SHP77 treated with DMSO at 0.1 percent for 48 hours (cell line): ENCODE results near the gene TWSG1.
A peak's percentile ranks its signal among the peaks of the same experiment; 100 is the strongest.
"Not testable (repeated sequence)": the region's sequence is repeated elsewhere in the genome, so short reads cannot be mapped to it uniquely, and the experiment has no call there.

ENCODE experiments used
- DNase-seq: peaks from one replicate; lab custom pipeline; 2025; lab: John Stamatoyannopoulos, UW

The TWSG1 gene

DNA sequence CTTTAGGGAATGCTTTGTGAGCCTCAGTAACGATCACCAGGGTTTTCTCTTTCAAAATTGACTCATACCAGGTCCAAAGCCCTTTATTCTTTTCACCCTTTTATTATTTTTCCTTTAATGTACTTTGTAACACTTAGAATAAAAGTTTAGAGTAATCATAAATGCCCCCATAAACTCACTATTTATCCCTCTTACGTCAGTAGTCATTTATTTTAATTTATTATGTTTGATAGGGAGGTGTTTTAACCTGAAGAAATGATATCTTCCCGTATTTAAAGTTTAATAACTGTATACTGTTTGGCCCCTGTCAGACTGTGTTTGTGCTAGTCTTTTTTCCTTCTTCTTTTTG is 1.1 kb downstream of the TWSG1 start:
- no peak for DNase-seq

DNA sequence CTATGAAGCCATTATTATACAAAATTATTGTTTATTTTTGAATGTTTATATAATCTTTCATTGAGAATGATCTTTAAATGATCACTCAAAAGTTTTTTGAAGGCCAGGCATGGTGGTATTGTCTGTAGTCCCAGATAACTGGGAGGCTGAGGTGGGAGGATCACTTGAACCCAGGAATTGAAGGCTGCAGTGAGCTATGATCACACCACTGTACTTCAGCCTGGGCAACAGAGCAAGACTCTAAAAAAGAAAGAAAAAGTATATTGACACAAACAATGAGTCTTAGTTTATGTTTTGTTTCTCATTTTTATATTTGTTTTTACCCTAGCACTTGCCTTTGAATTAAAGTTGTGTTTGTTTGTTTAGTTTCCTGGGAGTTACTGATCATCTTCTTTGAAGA is 2.3 kb downstream of the TWSG1 start:
- no peak for DNase-seq

DNA sequence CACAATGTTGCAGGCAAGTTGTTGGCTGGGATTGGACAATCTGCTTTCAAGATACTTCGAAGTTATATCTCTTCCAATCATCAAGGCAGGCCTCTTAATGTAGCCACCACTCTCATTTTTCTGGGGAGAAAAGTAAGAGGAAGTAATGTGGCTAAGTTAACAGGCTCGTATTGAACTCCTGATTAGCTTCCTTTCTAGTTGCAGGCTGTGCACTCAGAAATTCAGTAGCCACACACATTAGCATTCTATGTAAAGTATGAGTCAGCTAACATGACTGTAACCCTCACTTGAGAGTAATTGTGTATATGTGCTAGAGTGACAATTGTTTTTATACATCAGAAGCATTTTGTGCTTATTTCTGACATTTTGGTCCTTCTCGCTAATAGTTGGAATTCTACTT is 3.3 kb downstream of the TWSG1 start:
- no peak for DNase-seq

DNA sequence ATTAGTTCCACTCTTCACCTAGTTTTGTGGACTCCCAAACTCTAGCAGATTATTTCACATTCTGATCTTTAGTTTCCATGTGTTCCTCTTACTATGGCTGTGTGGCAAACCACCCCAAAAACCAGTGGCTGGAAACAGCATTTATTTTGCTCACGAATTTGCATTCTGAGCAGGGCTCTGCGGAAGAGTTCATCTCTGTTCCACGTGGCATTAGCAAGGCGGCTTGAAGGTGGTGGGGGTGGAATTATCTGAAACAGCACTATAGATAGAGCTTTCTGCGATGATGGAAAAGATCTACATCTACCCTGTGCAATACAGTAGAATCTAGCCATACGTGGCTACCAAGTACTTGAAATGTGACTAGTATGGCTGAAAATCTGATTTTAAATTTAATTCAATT is 5.9 kb downstream of the TWSG1 start:
- DNase-seq, result no peak

DNA sequence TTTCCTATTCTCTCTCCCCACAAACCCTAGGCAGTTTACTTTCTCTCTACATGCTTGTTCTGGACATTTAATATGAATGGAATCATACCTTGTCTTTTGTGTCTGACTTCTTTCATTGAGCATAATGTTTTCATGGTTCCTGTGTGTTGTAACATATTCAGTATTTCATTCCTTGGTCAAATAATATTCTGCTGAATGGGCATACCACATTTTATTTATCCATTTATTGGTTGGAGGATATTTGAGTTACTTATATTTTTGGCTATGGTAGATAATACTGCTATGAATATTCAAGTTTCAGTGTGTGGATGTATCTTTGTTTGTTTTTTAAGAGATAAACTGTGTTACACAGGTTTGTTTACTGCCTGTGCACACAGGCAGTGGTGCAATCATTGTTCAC is 9.0 kb downstream of the TWSG1 start:
- DNase-seq, result no peak

DNA sequence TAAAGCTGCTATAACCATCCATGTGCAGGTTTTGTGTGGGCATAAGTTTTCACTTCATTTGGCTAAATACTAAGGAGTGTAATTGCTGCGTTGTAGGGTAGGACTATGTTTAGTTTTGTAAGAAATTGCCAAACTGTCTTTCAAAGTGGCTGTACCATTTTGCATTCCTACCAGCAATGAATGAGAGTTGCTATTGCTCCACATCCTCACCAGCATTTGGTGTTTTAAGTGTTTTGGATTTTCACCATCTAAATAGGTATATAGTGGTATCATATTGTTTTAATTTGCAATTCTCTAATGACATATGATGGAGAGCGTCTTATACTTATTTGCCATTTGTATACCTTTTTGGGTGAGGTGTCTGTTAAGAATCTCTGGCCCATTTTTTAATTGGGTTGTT is 12.2 kb downstream of the TWSG1 start:
- no peak for DNase-seq

DNA sequence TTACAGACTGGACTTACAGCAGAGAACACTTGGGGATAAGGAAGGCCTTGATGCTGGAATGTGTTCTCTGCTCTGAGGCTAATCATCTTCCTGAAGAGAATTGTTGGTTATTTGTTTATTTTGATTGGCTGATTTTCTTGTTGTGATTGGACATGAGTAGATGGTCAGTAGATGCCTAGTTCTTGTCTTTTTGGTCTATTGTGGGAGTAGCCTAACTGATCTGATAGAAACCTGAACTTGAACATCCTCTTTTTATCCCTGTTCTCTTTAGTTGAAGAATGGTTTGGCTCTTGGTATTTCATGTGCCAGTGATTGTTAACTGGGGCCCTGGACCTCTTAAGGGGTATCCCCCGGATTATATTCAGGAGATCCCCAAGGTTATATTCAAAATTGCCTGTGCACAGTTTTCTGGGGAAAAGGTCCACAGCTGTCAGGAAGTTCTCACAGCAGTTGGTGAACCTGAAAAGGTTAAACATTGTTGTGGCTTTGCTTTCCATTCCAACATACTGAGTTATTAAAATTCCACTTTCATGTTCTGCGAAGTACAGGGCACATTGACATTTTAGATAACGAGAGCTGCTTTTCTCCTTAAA is 13.6 kb downstream of the TWSG1 start:
- DNase-seq, result no peak

DNA sequence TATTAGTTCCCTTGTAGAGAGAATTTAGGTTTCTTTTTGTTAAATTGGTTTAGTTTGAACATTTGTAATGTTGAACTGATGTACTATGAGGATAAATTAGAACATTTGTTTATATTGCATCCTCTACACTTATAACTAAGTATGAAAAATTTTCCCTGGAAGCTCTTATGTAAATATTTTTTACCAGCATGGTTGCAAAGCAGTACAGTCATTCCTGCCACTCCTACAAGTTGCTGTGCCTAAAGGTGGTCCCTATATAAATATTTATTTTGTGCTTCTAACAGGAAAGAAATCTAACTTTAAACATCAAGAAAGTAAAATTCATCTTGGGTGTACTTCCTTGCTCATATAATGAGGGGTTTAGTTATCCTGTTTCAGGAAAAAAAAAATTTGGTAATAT is 14.2 kb downstream of the TWSG1 start:
- no peak for DNase-seq

DNA sequence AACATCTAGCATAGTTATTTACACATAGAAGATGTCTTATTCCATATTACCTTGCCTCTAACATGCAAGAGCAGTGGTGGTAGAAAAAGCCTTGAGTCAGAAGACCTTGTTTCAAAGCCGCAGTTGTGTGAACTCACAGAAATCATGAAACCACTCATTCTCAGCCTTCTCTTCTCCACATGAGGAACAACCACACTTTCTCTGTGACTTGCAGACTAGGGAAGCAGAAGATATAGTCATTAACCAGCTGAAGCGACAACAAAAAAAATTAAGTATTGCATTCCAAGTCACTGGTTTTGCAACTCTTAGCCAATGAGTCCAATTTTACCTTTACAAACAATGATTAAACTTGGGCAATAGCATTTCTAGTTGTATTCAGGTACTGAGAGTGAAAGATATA is 19.0 kb downstream of the TWSG1 start:
- no peak for DNase-seq

DNA sequence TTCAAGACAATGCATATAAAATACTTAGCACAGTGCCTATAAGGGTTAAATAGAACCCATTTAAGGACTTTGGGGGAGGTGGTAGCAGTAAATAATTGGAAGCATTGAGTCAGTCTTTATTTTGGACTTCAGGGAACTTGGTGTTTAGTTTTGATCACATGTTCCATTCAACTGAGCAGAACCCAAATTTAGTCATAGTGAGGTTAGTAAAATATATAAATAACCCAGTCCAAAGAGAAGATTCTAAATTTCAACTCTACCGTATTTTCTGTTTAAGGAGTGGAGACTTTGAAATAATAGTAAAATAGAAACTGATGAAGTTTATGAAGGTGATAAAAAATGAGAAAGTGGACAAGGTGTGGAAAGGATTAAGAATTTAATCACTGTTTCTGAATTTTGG is 19.7 kb downstream of the TWSG1 start:
- DNase-seq, result no peak

DNA sequence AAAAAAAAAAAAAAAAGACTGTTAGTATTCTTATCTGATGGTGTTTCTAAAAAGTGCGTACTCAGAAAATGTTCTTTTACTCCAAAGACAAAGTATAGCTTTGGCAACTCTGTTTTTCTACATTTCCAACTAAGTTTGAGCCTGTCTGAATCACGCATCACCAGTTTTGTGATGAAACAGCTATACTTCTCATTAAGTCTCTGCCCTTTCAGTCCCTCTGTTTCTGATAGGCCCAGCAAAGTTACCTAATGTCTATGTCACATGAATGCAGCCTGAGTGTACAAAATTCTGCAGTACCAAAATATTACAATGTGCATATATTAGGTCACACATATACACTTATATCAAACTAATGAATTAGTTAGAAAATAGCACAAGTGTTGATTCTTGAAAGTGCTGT is 22.4 kb downstream of the TWSG1 start:
- no peak for DNase-seq

DNA sequence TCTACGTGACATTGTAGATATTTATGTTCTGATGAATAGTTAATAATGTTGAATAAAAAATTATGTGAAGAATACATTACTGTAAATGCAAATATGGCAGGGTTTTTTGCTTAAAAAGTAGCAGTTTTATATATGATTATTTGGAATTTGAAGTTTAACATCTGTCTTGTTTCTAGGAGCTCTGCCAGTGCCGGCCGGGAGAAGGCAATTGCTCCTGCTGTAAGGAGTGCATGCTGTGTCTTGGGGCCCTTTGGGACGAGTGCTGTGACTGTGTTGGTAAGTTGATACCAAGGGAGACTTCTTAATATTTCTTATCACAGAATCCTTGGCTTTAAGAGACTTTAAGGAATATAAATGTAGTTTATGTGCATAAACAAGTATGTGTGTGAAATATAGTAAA is 25.2 kb downstream of the TWSG1 start:
- DNase-seq, result no peak

DNA sequence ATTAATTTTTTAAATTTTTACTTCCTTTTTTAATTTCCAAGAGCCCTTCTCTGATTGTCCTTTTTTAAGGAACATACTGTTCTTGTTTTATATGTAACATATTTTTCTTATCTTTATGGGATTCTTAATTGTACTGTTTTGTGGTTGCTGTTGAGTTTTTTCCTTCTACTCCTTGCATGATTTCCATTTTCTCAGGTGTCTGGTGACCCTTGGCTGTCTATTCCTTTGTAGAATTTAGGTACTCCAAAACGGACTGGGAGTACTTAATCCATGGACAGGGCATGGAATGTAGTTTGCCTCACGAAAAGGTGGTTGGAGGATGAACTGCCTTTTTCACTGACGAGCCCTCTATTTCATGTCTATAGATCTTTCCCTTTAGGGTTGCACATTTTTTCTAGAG is 26.6 kb downstream of the TWSG1 start:
- no peak for DNase-seq

DNA sequence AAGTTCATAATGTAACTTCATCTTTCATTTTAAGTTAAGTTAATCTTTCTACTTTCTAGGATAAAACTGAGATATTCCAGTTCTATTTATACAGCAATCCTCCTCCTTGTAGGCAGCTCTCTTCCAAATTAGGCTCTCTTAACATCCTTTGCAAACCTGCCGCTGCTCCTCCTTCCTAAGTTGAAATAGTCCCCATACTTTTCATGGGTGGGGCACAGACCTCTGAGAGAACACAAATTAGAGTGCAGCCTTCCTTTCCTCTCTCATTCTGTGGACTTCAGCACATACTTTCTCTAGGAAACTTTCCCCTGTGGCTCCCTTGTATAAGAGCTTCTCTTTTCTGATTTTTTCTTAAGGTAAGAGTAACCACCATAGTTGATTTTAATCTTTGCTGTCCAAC is 28.3 kb downstream of the TWSG1 start:
- DNase-seq, result no peak

DNA sequence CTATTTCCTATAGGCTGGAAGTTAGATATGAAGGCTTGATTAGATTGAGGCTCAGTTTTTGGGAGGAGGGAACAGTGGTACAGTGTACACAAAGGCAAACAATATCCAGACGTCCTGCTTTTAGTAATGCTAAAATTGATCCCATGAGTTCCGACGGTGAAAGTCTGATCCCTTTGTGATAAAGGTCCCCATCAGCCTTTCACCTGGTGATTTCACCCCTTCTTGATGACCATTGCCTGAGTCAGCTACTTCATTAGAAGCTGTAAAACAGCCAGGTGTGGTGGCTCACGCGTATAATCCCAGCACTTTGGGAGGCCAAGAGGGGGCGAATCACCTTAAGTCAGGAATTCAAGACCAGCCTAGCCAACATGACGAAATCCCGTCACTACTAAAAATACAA is 29.7 kb downstream of the TWSG1 start:
- DNase-seq, result no peak

DNA sequence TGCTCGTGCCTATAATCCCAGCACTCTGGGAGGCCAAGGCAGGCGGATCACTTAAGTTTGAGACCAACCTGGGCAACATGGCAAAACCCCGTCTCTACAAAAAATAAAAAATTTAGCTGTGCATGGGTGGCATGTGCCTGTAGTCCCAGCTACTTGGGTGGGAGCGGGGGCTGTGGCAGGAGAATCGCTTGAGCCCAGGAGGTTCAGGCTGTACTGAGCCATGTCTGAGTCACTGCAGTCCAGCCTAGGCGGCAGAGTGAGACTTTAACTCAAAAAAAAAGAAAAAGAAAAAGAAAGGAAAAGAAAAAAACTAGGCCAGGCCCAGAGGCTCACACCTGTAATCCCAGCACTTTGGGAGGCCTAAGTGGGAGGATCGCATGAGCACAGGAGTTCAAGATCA is 30.8 kb downstream of the TWSG1 start:
- no peak for DNase-seq

DNA sequence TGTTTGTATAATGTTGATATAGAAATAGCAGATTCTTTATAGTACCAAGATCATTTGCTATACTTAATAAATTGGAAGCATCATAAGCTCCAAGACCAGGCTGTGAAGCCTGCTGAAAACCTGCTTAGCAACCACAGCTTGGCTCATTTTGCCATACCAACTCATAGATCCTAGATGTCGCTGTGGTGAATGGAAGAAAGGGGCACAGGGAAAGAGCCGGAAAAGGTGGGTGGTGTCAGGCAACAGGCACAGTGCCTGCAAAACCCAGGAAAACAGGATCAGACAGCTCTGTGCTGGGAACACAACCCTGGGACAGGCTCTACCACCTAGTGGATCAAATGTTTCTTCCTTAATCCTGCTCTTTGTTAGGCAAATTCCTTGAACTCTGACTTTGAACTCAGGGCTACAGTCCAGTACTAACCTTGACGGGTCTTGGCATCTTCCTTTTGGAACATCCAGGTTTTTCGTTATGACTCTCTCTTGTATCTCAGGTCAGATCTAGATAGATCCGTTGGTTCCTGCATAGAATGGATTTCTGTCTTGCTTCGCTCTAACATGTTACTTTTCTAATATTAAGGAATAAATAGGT is 31.6 kb downstream of the TWSG1 start:
- no peak for DNase-seq

DNA sequence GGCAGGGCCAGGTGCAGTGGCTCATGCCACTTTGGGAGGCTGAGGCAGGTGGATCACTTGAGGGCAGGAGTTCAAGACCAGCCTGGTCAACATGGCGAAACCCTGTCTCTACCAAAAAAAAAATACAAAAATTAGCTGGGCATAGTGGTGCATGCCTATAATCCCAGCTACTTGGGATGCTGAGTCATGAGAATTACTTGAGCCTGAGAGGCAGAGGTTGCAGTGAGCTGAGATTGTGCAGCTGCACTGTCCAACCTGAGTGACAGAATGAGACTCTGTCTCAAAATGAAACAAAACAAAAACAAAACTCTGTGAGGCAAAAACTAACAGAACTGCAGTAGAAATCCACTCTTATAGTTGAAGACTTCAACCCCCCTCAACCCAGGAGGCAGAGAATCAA is 38.7 kb downstream of the TWSG1 start:
- not testable (repeated sequence) for DNase-seq

DNA sequence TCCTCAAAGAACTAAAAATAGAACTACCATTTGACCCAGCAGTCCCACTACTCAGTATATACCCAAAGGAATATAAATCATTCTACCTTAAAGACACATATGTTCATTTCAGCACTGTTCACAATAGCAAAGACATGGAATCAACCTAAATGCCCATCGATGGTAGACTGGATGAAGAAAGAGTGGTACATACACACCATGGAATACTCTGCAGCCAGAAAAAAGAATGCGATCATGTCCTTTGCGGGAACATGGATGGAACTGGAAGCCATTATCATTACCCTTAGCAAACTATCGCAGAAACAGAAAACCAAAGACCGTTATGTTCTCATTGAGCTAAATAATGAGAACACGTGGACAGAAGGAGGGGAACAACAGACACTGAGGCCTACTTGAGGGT is 44.5 kb downstream of the TWSG1 start:
- no peak for DNase-seq

DNA sequence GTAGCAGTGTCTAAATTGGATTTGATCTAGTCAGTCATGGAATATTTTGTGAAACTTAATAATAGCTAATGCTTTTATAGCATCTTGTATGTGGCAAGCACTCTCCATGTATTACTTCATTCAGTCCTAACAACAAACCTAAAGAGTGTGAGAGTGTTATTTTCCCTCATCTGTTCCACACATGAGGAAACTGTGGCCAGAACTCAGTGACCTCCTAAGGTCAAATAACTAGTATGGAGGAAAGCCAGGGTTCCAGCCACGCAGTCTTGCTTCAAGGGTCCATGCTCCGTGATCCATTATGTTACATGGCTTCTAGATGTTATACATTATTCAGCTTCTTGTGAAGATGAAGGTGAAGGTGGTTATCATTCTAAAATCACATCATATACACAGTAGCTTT is 45.5 kb downstream of the TWSG1 start:
- DNase-seq, result no peak

DNA sequence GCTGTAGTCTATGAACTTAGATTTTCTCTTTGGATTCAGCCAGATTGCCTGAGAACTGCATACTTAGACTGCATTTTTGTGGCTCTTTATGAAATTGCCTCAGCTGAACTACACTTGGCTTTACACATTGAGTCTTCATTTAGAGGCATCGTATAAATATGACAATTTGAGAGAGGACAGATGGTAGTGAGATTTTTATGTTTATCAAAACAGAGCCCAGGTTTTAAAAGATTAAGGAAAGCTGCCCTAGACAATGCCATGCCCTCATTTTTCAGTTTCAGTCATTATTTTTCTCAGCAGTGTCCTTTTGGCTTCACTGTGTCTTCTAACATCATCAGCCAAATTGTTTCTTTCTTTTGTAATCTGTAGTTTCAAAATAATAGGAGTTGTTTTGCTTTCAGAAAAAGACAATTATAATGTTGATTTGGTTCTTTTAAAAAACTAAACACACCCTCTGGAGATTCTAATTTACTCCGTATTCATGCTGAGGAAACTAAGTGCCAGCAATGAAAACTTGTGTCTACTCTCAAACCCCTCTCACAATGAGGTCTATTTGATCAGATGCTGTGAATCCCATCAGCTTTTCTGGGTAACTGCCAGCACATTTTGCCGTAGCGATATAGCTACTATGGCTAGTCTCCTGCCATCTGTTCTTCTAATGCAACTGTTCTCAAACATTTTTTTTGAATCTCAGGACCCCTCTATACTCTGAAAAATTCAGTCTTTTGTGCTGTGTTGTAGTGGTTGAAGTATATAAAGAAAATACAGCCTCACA is 46.2 kb downstream of the TWSG1 start:
- peak; percentile 80 for DNase-seq

DNA sequence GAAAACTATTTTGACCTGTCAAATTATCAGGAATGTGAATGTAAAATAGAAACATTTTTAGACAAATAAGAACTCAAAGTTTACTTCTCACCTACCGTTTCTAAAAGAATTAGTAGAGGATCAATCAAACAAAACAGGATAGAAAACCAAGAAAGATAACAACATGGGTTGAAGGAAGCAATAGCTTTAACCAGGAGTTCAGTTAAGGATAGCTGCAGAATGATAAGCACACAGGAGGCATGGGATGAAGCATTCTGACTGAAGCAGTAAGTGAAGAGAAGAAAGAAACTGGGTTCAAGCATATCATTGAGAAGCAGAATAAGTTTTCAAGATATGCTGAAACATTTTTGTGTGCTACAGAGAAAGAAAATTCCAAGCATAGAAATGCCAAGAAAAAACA is 52.3 kb downstream of the TWSG1 start:
- no peak for DNase-seq

DNA sequence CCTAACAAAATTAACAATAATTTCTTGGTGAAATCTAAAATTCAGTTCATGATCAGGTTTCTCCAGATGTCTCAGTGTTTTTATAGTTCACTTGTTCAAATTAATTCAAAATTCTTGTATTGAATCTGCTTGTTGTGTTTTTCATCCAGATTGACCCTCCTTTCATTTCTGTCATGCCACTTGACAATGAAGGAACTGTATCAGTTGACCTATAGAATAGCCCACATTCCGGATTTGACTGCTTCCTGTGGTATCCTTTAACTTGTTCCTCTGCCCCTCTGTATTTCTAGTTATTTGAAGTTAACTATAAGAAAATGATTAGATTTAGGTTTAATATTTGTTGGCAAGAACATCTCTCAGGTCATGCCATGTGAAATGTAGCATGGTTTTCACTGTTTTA is 53.3 kb downstream of the TWSG1 start:
- no peak for DNase-seq

DNA sequence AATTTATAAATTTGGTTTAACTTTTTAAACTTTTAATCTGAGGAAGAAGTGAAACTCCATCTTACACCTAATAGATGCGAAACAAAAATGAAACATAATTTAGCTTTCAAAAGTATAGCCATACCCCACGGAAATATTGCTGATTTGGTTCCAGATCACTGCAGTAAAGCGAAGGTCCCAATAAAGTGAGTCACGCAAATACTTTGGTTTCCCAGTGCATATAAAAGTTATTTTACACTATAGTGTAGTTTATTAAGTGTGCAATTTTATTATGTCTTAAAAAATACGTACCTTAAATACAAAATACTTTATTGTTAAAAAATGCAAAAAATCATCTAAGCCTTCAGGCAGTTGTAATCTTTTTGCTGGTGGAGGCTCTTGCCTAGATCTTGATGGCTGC is 55.1 kb downstream of the TWSG1 start:
- DNase-seq, result no peak
